ENCODE data around the gene SNX5.

GRCh38 chr20:17928633-17929311 lies 39.8 kb downstream of the SNX5 start:
- TF ChIP-seq CTCF (IDR thresholded peaks at IDR 0.05): no peak
- TF ChIP-seq ZFX (IDR thresholded peaks at IDR 0.05; ENCODE audit: borderline replicate concordance): no peak
